ENCODE data around the gene CDKN1A.

CDKN1A gene

DNA sequence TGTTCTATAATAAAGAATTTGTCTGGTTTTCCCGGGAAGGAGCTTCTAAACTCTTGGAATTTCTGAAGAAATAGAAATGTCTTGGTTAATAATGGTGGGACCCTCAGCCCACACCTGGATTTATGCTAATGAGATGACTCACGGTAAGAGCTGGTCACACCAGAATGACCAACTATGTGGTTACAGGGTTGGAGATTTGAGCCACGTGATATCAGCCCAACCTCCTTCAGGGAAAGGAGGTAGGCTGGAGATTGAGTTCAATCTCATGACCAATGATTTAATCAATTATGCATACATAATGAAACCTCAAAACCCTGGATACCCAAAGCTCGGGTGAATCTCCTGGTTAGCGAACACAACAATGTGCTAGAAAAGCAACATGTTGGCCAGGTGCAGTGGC is 22.1 kb upstream of the CDKN1A start:
- DNase-seq, result no peak

DNA sequence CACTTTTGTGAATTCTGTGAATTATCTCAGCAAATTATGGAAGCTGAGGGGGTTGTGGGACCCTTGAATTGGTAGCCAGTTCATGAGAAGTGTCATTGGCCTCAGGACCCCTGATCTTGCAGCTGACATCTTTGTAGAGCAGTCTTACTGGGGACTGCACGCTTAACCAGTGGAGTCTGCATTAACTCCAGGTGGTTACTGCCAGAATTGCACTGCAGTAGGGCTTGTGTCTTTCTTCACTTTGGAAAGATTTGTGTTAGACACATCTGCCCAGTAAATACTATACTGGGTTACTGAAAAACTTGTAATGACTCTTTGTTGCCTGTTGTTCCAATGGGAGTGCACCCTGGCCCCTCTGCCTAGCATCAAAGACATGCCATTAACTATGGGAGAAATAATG is 21.2 kb upstream of the CDKN1A start:
- no peak for DNase-seq

DNA sequence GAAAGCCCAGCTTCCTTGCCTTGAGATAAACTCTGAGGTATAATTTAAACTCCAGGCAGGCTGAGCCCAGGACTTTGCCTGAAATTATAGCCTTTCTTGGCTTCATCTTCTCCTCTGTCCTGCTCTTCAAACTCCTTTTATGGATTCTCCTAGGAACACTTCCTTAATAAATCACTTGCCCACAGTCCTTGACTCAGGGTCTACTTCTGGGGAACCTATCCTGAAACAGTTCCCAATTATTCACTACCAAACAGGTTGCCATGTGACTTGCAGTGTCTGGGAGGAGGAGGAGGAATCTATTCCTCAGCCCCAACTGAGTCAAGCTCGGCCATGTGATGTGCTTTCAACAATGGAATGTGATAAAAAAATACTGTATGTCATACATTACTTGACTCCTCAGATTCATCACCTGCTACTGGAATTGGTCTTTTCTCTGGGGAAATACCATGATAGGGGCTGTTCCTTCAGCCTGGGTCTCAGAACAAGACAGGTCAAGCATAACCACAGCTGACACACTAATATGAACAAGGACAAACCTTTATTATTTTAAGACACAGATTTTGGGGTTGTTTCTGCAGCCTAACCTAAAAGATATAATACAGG is 20.5 kb upstream of the CDKN1A start:
- DNase-seq, result no peak

DNA sequence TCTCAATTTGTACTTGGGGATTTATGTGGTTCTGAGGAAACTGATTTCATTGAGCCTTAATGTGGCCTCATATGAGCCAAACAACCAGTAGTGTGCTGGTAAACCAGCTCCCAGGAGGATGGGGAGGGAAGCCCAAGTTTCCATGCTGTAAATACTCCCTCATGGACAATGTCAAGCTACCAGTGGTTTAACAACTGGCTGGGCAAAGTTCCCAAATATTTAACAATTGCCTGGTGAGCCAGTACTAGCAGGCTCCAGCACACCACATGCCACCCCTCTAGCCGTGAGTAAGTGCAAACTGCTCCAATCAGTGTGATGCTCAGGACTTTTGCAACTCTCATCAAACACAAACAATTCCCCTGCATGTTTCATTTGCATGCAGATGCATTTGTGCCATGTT is 19.2 kb upstream of the CDKN1A start:
- DNase-seq, result no peak

DNA sequence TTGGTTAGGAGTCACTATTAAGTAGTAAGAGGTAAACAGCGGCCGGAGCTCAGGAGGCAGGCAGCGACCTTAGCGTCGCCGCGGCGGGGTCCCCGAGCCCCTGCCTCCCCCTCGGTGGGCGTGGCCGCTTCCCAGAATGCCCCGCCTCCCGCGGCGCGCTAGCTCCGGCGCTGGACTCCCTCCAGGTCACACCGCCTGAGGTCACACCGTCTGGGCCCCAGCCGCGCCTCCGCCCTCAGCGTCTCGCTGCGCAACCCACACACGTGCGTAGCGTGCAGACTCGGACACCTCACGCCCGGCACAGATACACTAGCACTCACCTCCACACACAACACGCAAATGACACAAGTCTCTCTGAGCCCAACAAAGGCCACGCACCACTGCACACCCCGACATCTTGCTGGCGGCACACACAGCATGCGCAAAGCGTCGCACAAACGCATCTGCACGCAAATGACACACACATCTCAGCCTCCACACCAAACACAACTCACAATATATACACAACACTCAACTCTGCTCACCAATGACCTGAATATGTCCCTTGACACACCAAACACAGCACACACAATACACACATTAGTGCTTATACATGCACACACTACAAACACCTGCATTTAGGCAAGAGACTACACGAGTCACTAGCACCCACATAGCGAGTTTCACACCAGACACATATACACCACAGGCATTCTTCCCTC is 17.6 kb upstream of the CDKN1A start:
- DNase-seq, result no peak

DNA sequence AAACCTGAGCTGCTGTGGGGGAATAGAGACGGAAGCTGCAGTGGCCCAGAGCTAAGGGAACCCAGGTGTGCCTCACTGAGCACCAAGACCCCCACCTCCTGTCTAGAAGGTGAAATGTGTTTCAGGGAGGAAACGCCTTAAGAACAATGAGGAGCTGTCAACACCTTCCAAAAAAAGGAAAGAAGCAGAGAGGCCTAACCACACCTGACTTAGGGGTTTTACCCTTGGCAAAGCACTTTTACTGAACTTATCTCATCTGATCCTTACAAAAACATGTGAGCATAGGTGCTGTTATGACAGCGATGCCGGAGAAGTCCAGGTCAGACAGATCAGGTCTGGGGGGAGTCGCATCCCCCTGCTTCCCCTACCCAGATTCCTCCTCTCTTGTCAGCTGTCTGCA is 16.1 kb upstream of the CDKN1A start:
- no peak for DNase-seq

DNA sequence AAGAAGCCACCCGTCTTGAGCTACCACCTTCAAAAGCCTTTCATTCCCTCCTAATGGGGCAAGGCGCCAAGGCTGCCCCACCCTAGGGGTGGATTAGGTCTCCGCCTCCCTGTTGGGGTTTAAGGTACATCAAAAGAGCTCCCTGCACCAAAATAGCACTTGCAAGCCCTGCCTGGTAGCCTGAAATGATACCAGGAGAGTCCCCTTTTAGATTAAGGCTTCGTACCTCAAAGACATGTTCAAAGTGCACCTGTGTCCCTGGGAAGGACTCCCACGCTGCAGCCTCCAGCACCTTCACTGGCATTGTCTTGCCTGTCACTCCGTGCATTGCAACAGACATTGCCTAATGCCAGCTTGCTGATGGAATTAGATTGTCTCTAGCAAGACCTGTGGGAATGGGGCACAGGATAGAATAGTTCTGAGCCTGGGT is 15.7 kb upstream of the CDKN1A start:
- no peak for DNase-seq

DNA sequence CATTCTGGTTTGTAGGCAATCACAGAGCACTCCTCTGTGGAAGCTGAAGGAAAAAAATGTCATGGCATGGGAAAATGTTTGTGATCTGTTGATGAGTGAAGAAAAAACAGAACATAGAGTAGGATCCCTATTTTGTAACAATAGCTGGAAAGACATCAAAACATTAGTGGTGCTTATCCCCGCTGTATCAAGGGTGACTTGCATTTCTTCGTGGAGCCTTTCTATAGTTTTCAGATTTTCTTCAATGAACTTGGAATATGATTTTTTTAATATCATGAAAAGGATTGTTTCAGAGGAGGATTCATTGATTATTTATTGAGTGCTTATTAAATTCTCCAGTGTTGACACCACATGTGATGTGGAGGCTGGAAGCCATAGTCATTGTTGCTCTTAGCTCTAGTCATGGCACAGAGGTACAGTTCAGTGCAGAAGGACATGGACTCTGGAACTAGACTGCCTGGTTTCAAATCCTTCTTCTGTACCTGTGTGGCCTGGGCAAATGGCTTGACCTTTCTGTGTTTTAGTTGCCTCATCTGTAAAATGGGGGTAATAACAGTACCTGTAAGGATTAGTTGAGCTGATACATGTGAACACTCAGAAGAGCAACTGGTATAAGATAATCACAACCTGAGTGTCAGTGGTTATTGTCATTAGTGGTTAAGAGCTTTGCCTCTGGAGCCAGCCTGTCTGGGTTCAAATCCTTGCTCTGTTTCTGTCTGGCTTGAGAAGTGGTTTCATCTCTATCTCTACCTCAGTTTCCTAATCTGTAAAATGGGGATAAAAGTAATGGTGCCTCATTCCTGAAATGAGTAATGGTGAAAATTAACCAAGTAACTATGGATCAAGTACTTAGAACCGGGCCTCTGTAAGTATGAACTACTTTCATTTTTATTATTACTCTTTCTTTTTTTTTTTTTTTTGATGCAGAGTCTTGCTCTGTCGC is 14.7 kb upstream of the CDKN1A start:
- no peak for DNase-seq

DNA sequence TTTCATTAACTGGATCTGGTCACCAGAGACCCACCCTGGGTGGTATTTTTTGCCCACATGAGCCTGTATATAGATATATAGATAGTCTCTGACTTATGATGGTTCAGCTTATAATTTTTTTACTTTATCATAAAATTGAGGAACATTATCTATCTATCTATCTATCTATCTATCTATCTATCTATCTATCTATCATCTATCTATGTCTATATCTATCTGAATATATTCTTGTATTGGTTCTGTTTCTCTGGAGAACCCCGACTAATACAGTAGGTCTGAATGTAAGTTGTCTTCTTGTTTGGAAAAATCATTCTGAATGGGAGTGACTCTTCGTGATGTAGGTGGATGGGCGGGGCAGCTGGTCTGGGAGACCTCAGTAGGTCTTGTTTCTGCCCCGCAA is 13.3 kb upstream of the CDKN1A start:
- no peak for DNase-seq

DNA sequence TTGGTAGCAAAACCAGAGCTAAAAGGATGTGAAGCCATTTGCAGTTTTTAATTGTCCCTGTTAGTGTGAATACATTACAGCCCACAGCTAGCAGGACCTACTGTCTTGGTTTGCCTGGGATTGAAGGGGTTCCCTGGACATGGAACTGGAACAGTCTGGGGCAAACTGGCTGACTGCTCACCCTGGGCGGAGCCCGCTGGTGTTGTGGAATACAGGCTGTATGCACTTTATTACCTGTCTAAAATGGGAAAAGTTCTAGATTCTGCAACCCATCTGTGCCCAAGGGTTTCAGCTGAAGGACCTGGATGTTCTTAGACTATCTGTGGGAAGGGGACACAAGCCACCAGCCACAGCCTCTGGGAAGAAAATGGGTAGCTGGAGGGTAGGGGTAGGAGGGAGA is 12.2 kb upstream of the CDKN1A start:
- no peak for DNase-seq

DNA sequence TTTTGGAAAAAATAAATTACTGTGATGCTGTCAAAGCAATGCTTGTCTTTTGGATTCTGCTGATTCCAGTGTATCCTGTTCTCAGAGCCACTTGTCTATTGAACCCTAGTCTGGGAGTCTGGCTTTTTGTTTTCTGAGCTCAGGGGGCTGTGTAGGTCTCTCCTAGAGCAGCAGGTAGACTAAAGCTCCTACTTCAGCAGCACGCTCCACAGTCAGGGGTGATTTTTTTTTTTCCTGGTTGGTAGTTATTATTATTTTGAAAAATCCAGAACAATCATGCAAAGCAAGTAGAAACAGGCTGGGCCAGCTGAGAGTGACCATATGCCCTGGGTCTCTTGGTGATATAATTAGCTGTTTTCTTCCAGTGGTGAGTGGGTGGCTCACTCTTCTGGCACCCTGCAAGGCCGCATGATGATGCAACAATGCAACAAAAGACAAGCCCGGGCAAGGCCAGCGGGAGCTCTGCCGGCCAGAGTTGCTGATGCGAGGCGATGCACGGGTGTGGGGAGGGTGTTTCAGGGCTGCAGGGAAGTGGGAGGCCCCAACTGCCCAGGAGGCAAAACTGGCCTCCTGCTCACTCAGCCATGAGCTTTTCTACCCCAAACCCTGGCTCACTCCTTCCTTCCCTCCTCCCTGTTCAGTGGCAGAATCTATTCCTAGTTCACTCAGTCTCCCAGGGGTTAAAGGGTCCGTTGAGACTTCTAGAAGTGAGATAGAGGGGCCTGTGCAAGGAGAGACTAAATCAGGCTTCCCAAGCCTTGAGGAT is 11.5 kb upstream of the CDKN1A start:
- no peak for DNase-seq

DNA sequence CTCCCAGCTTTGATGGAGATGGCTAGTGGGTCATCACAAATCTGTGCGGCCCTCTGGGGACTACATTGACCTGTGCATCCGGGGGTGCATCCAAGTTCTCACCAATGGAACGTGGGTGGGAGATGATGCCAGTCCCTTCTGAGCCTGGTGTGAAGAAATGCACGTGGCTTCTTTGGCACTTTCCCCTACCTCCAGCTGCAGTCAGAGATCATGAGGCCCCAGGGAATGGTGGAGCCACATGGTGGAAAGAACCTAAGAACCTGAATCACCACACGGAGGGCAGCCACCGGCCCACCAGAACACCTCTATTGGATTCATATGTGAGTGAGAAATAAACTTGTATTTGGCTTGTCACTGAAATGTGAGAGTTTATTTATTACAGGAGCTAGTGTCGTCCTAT is 9.9 kb upstream of the CDKN1A start:
- DNase-seq, result no peak

DNA sequence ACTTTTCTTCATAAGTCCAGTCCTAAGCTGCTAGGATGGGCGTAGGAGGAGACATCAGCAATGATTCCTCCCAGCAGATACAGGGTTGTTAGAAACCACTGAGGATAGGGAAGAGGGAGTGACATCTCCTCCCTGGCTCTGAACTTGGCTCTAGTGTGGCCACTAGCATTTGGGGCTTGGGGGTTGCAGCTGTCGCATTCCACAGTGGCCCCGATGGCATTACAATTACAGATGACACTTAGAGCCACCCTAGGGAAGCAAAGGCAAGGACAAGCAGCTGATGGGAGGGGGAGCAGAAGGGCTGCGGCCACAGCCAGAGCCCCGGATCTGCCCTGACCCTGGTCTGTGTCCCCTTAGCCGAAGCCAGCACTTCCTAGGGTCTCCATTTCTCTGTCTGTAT is 9.5 kb upstream of the CDKN1A start:
- DNase-seq, result no peak

DNA sequence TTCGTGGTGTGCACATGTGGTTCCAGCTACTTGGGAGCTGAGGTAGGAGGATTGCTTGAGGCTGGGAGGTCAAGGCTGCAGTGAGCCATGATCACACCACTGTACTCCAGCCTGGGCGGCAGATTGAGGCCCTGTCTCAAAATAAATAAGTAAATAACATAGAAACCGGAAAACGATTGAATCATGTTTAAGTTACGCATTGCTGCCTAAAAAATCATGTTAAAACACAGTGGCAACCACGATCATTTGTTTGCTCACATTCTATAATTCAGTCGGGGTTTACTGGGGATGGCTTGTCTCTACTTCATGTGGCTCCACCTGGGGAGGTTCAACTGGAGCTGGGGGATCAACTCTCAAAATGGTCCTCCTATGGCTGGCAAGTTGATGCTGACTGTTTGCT is 8.2 kb upstream of the CDKN1A start:
- DNase-seq, result no peak

DNA sequence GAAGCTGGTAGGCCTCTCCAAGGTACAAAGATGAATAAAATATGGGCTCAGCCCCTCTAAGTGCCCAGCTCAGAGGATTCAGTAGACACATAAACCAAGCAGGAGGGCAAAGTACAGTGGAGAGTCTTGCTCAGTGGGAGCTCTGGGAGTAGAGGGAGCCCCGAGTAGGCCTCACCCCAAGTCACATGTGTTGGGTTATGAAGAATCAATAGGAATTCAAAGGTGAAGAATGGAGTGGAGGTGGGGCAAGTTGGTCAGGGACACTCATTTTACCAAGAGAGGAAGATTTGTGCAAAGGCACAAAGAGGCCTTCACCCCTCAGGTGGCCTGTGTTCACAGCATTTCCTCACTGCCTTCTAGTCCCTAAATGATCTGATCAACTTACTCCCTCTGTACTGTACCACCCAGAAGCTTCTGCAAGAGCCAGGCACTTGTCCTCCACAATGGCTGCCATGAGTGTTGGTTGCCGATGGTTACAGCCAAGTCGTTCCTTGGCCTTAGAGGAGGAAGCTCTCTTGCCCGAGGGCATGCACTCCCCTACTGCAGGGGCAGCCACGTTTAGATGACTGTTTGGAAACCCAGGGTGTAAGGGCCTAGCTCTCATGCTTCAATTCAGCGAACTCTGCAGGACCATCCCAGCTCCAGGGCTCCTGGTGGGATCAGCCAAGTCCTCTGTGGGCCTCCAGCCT is 6.7 kb upstream of the CDKN1A start:
- DNase-seq, result no peak

DNA sequence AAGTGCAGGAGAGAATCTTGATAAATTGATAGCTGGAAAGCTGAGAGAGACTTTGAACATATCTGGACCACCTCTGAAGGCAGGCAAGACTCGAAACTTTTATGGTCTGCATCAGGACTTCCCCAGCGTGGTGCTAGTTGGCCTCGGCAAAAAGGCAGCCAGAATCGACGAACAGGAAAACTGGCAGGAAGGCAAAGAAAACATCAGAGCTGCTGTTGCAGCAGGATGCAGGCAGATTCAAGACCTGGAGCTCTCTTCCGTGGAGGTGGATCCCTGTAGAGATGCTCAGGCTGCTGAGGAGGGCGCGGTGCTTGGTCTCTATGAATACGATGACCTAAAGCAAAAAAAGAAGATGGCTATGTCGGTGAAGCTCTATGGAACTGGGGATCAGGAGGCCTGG is 4.6 kb upstream of the CDKN1A start:
- DNase-seq, result no peak

DNA sequence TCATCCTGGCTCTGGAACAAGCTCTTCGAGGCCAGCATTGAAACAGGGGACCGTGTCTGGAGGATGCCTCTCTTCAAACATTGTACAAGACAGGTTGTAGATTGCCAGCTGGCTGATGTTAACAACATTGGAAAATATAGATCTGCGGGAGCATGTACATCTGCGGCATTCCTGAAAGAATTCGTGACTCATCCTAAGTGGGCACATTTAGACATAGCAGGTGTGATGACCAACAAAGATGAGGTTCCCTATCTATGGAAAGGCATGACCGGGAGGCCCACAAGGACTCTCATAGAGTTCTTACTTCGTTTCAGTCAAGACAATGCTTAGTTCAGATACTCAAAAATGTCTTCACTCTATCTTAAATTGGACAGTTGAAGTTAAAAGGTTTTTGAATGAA is 3.6 kb upstream of the CDKN1A start:
- no peak for DNase-seq

DNA sequence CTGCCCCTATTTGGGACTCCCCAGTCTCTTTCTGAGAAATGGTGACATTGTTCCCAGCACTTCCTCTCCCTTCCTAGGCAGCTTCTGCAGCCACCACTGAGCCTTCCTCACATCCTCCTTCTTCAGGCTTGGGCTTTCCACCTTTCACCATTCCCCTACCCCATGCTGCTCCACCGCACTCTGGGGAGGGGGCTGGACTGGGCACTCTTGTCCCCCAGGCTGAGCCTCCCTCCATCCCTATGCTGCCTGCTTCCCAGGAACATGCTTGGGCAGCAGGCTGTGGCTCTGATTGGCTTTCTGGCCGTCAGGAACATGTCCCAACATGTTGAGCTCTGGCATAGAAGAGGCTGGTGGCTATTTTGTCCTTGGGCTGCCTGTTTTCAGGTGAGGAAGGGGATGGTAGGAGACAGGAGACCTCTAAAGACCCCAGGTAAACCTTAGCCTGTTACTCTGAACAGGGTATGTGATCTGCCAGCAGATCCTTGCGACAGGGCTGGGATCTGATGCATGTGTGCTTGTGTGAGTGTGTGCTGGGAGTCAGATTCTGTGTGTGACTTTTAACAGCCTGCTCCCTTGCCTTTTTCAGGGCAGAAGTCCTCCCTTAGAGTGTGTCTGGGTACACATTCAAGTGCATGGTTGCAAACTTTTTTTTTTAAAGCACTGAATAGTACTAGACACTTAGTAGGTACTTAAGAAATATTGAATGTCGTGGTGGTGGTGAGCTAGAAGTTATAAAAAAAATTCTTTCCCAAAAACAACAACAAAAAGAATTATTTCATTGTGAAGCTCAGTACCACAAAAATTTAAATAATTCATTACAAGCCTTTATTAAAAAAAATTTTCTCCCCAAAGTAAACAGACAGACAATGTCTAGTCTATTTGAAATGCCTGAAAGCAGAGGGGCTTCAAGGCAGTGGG is 2.1 kb upstream of the CDKN1A start:
- DNase-seq, result no peak

DNA sequence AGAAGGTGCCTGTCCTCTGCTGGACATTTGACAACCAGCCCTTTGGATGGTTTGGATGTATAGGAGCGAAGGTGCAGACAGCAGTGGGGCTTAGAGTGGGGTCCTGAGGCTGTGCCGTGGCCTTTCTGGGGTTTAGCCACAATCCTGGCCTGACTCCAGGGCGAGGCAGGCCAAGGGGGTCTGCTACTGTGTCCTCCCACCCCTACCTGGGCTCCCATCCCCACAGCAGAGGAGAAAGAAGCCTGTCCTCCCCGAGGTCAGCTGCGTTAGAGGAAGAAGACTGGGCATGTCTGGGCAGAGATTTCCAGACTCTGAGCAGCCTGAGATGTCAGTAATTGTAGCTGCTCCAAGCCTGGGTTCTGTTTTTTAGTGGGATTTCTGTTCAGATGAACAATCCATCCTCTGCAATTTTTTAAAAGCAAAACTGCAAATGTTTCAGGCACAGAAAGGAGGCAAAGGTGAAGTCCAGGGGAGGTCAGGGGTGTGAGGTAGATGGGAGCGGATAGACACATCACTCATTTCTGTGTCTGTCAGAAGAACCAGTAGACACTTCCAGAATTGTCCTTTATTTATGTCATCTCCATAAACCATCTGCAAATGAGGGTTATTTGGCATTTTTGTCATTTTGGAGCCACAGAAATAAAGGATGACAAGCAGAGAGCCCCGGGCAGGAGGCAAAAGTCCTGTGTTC is 1.3 kb upstream of the CDKN1A start:
- no peak for DNase-seq

DNA sequence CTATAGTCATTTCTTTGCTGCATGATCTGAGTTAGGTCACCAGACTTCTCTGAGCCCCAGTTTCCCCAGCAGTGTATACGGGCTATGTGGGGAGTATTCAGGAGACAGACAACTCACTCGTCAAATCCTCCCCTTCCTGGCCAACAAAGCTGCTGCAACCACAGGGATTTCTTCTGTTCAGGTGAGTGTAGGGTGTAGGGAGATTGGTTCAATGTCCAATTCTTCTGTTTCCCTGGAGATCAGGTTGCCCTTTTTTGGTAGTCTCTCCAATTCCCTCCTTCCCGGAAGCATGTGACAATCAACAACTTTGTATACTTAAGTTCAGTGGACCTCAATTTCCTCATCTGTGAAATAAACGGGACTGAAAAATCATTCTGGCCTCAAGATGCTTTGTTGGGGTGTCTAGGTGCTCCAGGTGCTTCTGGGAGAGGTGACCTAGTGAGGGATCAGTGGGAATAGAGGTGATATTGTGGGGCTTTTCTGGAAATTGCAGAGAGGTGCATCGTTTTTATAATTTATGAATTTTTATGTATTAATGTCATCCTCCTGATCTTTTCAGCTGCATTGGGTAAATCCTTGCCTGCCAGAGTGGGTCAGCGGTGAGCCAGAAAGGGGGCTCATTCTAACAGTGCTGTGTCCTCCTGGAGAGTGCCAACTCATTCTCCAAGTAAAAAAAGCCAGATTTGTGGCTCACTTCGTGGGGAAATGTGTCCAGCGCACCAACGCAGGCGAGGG is 594 bp upstream of the CDKN1A start:
- no peak for DNase-seq

Data from NCI-H524 treated with DMSO at 0.1 percent for 48 hours (cell line).